A172 (cell line): Measurements from ENCODE around the gene PLCB3. TPM values are rescaled to one million over a fixed set of nuclear protein-coding genes. Genes with fewer than 3 reads are reported as not detected.

Experiments used
- DNase-seq: peaks from one replicate; pipeline ENCODE4 v3.0.0-alpha.2; 2015; ENCODE audit warnings: low spot score
- total RNA-seq: library from RNA; depleted of rRNA; stranded (reverse); fragments of >200 nt; shearing (Covaris generic); gene quantifications from 2 replicates; pipeline ENCODE4 v1.2.3, GENCODE V29; 2014

PLCB3 gene
- total RNA-seq, 1 experiment from 2014 or later, result 51.0 TPM

DNA sequence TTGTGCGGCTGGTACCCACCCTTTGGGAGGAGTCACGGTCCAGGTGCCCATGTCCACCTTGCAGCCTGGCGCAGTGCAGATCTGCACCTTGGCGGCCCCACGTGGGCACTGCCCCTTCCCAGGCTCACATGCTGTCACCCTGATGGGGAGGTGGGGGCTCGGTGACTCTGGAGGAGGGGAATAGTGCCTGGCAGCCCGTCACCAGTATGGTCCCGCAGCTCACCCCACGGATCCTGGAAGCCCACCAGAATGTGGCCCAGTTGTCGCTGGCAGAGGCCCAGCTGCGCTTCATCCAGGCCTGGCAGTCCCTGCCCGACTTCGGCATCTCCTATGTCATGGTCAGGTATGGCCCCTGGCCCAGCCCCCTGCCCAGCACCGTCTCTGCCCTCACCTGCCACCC, 30.5 kb upstream of the PLCB3 start:
- no peak for DNase-seq

DNA sequence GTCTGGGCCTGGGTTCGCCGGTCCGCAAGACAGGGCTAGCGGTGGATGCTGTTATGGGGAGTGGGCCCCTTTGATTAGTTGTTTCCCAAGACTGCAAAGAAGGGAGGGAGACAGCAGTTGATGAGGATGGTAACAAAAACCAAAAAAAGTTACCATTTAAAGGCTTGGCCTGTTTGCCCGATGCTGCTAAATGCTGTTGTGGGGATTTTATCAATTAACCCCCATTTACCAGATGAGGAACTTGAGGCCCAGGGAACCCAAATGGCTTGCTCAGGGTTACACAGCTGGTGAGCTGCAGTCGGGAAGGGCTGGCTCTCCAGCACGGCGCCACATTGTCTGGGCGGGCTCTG, 28.7 kb upstream of the PLCB3 start:
- no peak for DNase-seq

DNA sequence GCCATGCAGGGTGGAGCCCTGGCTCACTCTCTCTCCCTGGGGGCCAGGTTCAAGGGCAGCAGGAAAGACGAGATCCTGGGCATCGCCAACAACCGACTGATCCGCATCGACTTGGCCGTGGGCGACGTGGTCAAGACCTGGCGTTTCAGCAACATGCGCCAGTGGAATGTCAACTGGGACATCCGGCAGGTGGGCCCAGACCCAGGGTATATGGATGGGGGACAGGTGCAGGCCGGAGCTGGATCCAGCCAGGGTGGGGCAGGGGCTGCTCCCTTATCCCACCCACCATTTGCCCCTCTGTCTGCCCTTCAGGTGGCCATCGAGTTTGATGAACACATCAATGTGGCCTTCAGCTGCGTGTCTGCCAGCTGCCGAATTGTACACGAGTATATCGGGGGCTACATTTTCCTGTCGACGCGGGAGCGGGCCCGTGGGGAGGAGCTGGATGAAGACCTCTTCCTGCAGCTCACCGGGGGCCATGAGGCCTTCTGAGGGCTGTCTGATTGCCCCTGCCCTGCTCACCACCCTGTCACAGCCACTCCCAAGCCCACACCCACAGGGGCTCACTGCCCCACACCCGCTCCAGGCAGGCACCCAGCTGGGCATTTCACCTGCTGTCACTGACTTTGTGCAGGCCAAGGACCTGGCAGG, 28.2 kb upstream of the PLCB3 start:
- no peak for DNase-seq

DNA sequence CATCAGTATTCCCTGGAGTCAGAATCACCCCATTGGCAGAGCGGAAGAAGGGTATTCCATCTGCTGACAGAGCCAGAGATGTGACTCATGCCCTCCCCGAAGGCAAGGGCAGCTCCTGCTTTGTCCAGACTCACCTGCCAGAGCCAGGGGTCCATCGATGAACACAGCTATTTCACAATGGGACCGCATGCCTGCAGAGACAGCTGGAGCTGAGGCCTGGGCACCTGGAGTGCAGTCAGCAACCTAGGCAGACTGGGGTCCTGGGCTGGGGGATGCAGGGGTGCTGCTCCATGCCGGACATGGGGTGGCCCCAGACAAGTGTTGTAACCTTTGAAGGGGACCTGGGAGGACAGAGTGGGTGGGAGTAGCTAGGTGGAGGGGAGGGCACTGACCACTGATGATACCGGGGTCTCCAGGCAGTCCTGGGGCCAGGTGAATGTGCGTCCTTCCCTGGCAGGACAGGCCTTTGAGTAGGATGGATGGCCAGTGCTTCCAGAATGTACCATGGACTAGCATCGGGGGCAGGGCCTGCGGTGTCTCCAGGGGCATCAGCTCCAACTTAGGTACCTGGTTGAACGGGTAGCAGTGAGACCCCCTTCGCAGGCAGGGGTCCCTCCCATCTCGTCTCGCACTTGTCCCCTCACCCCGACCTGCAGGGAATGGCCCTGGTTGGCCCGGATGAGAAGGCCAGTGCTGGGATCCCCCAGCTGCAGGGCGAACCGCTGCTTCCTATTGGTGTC, 27.0 kb upstream of the PLCB3 start:
- DNase-seq, result peak; percentile 79

DNA sequence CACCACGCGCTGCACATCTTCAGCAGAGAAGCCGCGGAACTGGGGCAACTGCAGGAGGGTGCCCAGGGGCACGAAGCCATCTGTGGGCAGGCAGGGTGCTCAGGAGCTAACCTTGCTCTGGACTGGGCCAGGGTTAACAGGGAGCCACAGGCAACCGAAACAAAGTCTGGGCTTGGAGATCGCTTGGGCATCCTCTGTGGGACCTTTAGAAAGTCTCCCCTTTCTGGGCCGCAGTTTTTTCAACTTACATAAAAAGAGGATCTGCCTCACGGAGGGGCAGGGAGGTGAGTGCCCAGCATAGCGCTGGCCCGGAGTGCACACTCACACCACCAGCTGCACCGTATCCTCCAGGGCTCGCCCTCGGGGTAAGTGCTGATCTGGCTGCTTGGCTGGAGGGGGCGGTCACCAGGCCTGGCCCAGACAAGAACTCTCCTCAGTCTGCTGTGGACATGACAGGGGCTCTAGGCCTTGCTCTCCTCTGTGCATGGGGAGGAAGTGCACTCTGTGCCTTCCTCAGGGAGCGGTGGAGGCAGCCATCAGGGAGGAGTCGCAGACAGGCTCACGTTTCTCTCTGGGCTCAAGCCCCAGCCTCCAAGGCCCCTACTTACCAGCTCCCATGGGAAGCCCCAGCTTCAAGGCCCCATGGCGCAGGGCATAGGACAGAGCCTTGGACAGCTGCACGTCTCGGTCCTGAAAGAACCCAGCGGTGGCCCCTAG, 26.3 kb upstream of the PLCB3 start:
- no peak for DNase-seq

DNA sequence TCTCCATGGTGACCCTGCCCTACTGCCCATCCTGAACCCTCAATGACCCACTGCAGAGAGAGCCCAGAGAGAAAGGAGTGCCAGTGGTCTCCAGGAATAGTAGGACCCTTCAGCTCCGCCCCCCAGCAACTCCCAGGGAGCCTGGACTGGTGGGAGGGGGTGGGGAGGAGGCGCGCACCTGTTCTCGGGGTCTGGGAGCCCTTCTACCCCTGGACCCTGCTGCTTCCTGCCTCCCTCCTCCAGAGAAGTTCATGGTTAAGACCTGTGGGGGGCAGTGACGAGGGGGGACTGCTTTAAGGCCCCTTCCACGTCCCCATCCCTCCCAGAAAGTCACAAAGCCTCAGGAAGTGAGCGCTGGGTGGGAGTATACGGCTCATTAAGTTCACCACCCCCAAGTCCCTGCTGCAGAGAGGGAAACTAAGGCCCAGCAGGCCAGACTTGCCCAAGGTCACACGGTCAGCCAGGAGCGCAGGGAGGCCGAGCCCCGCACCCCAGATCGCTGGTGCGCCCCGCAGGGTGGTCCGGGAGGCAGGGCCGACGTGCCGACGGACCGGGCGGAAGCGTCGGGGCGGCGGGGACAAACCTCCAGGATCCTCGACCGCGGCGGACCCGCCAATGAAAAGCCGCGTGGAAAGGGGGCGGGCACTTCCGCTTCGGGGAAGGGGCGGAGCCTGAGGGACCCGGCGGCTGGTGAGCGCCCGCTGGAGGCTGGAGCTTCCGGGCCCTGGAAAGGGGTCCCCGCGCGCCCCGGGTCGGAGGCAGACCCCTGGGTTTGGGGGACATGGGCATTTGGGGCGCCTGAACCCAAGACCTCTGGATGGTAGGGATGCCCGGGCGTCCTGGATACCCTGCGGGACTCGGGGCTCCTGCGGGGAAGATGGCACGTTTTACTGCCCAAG, 25.5 kb upstream of the PLCB3 start, which contains the start of the genes NUDT22 and TRPT1:
NUDT22 (plus strand) TSS at position 667 of the 899 bp plus-strand sequence. CDS start 379 bp downstream, outside the sequence.
TRPT1 (minus strand) TSS at position 579 of the 899 bp plus-strand sequence; CDS start at position 253, 326 bp downstream.
- DNase-seq, result peak; percentile 57

DNA sequence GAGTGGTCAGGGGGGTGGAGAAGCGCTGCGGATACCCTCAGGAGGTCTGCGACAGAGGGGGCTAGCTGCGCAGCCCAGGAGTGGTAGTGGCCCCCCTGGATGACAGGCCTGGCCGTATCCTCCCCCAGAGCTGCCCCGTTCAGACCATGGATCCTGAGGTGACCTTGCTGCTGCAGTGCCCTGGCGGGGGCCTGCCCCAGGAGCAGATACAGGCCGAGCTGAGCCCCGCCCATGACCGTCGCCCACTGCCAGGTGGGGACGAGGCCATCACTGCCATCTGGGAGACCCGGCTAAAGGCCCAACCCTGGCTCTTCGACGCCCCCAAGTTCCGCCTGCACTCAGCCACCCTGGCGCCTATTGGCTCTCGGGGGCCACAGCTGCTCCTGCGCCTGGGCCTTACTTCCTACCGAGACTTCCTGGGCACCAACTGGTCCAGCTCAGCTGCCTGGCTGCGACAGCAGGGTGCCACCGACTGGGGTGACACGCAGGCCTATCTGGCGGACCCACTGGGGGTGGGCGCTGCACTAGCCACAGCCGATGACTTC, 24.8 kb upstream of the PLCB3 start:
- DNase-seq, result no peak

DNA sequence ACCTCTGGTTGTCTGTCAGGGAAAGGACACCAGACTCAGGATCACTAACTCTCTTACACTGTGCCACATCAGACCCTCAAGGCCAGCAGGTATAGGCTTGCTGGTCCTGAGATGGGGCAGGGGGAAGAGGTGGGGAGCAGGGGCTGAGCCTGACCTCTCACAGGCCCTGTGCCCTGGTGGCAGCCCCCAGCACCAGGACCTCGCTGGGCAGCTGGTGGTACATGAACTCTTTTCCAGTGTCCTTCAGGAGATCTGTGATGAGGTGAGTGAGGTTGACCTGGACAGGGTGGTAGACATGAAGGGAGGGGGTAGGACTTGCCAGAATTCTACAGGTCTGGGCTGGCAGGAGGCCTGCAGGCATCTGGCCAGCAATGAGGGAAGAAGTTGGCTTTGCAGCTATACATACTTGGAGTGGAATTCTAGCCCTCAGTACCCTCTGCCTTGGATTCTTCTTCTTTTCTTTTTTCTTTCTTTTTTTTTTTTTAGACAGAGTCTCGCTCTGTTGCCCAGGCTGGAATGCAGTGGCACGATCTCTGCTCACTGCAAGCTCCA, 23.8 kb upstream of the PLCB3 start:
- DNase-seq, result no peak

DNA sequence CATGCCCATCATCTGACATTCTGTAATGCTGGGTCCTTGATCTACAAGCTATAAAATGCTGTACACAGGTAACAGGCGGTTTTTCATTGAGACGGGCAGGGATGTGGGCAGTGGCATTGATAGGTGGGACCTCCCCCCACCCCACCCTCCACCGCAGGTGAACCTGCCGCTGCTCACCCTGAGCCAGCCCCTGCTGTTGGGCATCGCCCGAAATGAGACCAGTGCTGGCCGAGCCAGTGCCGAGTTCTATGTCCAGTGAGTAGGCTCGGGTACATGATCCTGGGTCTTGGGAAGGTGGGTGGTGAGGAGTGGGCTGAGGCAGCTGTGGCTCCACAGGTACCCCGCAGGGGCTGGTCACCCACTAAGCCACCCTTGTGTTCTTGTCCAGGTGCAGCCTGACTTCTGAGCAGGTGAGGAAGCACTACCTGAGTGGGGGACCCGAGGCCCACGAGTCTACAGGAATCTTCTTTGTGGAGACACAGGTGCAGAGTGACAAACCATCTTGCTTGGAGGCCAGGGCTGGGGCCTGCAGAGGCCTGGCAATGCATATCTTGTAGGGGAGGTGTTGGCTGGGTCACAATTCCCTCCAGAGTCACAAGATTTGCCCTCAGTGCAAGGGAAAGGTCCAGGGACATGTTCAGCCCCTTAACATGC, 22.1 kb upstream of the PLCB3 start:
- no peak for DNase-seq

DNA sequence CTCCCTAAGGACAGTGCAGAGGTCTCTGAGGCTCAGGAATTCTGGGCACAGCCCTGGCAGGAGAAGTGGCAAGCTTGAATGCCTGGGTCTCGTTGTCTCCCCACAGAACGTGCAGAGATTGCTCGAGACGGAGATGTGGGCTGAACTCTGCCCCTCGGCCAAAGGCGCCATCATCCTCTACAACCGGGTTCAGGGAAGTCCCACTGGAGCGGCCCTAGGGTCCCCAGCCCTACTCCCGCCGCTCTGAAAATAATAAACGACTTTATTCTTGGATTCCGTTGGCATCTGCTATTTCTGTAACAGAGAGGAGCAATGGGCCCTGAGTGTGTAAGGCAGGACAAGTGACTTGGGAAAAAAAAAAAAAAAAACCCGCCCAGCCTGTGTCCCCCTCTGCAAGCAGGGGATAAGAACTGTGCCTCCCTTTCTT, 21.6 kb upstream of the PLCB3 start:
- DNase-seq, result no peak

DNA sequence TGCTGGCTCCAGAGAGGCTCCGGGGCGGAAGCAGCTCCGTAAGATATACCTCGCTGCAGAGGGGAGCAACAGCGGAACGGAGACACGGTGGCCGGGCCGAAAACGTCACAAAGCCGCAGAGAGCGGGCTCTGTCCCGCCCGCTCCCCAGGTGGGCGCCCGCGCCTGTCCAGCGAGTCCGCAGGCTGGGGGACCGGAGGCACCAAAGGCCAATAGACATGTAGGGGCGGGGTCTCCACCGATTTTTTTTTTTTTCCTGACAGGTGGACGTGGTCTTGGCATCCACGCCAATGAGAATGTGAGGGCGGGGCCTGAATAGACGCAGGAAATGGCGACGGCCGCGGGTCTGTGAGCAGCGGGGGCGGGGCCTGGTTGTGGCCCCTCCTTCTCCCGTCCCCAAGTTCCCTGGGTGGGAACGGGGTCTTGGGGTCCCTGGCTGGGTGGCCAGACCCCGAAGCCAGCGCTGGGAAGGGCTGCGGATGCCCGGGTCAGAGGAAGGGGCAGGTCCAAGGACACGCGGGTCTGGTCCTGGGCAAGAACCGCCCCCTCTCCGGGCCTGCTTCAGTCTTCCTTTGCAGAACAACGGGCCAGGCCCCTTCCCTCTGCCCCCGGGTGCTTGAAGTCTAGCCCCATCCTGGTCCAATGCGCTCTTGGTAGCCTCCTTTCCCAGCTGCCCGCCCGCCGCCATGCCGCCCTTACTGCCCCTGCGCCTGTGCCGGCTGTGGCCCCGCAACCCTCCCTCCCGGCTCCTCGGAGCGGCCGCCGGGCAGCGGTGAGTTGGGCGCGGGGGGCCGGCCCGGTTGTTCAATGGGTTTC, 21.0 kb upstream of the PLCB3 start, which contains the start of gene DNAJC4:
DNAJC4 (plus strand) TSS at position 378 of the 814 bp plus-strand sequence; CDS start at position 685, 307 bp downstream.
- DNase-seq, result peak; percentile 84

DNA sequence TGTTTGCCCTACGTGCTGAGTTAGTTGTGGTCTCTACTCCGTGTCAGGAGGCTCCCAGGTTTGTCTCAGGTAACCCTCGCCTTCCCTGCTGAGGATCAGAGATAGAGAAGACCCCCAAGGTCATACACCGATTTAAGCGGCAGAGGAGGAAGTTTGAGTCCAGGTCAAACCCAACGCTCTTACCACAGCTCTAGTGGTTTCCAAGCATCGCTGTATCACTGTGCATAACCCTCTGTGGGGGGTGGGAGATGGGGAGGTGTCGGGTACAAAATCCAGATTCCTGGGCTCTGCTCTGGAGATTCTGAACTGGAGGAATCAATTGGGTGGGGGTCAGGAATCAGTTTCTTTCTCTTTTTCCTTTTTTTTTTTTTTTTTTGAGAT, 20.4 kb upstream of the PLCB3 start:
- DNase-seq, result no peak

DNA sequence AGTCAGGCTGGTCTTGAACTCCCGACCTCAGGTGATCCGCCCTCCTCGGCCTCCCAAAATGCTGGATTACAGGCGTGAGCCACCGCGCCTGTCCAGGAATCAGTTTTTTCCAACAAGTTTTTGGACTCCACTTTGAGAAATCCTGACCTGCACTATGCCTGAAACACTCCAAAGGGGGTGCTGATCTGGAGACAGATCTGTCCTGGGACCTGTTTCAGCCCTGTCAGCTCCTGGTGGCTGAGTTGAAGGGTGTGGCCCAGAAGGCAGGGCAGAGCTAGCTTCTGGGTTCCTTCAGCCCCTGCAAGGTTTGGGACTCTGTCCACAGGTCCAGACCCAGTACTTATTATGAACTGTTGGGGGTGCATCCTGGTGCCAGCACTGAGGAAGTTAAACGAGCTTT, 19.8 kb upstream of the PLCB3 start:
- DNase-seq, result no peak

DNA sequence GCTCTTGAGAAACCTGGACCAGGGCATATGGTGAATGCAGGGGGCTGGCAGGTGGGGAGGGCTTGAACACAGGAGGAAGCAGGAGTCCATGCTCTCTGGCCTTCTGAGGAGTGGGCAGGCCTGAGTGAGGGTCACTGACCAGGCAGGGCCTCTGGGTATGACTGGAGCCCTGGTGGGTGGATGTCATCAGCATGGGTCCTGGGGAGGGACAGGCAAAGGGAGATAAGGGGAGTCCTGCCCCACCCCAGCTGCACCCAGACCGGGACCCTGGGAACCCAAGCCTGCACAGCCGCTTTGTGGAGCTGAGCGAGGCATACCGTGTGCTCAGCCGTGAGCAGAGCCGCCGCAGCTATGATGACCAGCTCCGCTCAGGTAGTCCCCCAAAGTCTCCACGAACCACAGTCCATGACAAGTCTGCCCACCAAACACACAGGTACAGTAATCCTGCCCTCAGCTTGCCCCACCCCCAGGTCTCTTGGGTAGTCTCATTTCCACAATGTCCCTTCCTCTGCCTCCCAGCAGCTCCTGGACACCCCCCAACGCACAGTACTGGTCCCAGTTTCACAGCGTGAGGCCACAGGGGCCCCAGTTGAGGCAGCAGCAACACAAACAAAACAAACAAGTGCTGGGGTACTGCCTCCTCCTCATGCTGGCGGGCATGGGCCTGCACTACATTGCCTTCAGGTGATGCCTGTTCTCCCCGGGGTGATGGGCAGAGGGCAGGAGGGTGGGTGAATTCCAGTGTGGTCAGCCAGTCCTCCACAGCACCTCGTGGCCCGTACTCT, 19.0 kb upstream of the PLCB3 start:
- no peak for DNase-seq

DNA sequence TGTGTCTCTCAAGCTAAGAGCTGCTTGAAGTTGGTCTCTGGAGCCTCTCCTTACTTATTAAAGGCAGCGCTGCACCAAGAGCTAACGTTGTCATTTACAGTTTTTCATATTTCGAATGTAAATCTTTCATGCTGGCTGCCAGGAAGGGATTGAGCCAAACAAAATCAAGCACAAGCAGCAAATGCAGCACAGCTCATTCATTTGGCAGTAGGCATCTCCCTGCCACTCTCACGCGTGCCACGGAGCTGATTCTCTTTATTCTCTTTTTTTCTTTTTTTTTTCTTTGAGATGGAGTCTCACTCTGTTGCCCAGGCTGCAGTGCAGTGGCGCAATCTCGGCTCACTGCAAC, 18.4 kb upstream of the PLCB3 start:
- DNase-seq, result no peak

DNA sequence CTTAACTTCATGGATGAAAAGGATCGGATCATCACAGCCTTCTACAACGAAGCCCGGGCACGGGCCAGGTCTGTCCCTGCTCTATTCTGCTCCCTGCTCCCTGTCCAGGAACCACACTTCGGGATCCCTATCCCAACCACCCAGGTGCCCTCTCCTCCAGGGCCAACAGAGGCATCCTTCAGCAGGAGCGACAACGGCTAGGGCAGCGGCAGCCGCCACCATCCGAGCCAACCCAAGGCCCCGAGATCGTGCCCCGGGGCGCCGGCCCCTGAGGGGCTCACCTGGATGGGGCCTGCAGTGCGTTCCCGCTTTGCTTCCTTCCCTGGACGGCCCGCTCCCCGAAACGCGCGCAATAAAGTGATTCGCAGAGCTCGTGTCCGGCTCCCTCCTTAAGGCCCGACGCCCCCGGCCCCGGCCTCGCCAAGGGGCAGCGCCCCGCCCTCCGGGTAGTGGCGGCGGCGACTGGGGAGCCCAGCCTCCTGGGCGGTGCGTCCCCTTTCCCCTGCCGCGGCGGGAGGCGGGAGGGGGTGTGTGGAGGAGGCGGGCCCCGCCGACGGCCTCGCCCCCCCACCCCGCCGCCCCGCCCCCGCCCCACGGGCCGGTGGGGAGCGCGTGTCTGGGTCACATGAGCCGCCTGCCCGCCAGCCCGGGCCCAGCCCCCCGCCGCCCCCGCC, 17.3 kb upstream of the PLCB3 start, which contains the start of gene VEGFB:
VEGFB (plus strand) TSS at position 672 of the 674 bp plus-strand sequence. CDS start 250 bp downstream, outside the sequence.
- DNase-seq, result no peak

DNA sequence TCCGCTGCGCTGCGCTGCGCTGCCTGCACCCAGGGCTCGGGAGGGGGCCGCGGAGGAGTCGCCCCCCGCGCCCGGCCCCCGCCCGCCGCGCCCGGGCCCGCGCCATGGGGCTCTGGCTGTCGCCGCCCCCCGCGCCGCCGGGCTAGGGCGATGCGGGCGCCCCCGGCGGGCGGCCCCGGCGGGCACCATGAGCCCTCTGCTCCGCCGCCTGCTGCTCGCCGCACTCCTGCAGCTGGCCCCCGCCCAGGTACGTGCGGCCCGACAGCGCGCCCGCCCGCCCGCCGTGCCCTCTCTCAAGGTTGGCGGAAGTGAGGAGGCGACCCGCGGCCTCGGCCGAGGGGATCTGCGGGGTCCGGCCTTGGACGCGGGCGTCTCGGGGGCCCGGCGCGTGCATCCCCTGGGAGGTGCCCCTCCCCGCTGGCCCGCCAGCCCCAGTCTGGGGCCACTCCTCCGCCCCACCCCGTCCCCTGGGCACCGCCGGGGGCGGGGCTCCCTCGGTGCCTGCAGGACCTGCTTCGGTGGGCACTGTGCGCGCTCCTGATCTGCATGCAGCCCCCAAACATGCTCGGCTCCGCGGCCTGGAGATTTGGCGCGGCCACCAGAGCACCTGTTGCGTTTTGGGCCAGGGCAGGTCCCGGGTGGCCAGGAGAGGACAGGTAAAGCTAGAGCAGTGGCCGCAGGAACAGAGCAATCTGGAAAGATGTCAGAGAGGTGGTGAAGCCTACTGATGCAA, 16.5 kb upstream of the PLCB3 start:
- DNase-seq, result no peak
